ENCODE data around the gene LRRC15.

LRRC15 gene

GRCh38 chr3:194315088-194315964, 54.2 kb downstream of the LRRC15 start:
- peak; percentile 81 for DNase-seq

DNA sequence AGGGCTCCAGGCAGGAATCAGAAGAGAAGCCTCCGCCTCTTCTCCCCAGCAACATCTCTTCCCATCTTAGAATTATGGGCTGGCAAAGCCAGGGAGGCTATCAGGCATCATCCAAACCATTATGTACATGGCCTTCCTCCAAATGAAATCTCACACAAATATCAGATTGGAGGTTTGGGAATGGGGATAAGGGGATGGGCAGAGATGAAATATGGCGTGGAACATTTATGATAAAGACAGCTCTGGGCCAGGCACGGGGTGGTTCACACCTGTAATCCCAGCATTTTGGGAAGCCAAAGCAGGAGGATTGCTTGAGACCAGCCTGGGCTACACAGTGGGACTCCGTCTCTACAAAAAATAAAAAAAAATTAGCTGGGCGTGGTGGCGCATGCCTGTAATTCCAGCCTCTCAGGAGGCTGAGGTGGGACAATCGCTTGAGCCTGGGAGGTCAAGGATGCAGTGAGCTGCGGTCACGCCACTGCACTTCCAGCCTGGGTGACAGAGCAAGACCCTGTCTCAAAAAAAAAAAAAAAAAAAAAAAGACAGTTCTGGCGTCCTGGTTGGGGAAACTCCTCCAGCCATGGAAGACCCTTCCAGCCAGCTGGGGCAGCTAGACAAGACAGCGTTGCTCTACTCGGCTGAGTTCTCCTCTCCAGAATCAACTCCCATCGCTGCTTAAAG, 55.0 kb downstream of the LRRC15 start:
- DNase-seq: no peak

DNA sequence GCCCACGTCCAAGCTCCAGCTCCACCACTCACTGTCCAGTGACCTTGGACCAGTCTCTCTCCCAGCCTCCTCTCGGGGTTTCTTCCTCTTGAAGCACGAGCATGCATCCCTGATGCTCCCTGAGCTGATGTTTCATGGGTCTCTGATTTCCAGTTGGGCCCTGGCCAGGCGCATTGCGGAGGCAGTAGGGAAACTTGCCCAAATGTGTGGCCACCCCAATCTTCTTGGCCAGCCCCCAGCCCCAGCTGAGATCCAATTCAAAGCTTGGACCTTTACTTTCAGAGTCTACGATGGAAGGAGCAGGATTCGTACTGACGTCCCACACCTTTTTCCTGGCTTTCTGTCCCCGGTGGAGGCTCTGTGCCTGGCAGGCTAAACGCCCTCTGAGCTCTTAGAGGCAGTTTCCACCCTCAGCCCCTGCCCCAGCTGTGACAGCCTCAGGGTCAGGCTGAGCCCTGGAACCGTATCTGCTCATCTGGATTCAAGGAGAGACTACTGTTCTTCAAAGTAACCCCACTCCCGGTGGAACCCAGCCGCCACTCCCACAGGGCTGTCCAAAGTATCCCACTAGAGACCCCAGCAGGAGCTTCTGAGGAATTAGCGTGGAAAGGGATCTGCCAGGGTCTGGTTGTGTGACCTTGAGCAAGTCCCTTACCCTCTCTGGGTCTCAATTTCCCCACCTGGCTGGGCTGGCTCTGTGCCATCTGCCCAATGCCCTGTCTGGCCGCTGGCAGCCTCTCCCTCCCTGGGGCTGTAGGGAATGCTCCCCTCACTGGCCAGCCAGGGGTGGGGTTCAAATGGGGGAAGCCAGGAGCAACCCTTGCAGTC, 55.8 kb downstream of the LRRC15 start:
- DNase-seq: no peak

GRCh38 chr3:194312743-194313281, 56.7 kb downstream of the LRRC15 start:
- no peak for DNase-seq

- no peak for DNase-seq
Measured at GRCh38 chr3:194312186-194312742, 57.3 kb downstream of the LRRC15 start.

- no peak for DNase-seq
Measured at GRCh38 chr3:194311000-194311399, 58.5 kb downstream of the LRRC15 start.

- DNase-seq: no peak
Measured at GRCh38 chr3:194310060-194310835, 59.3 kb downstream of the LRRC15 start.

GRCh38 chr3:194308601-194309449, 60.7 kb downstream of the LRRC15 start:
- no peak for DNase-seq

DNA sequence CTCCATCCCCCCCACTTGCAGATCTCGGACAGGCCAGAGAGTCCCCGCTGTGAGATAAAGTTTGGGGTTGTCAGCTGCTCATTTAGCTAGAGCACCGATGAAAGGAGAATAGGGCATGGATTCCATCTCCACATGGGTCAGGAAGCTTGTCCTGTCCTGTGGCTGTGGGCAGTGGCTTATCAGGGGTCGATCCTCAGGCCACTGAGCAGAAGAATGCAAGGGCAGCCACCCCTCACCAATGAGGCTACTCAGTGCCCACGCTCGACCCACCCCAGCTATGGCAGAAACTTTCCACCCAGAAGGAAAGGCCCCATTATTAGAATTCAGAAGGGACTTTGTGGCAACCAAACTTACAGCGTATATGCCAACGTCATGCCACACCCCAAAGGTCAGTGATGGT, 61.7 kb downstream of the LRRC15 start:
- DNase-seq: no peak

DNA sequence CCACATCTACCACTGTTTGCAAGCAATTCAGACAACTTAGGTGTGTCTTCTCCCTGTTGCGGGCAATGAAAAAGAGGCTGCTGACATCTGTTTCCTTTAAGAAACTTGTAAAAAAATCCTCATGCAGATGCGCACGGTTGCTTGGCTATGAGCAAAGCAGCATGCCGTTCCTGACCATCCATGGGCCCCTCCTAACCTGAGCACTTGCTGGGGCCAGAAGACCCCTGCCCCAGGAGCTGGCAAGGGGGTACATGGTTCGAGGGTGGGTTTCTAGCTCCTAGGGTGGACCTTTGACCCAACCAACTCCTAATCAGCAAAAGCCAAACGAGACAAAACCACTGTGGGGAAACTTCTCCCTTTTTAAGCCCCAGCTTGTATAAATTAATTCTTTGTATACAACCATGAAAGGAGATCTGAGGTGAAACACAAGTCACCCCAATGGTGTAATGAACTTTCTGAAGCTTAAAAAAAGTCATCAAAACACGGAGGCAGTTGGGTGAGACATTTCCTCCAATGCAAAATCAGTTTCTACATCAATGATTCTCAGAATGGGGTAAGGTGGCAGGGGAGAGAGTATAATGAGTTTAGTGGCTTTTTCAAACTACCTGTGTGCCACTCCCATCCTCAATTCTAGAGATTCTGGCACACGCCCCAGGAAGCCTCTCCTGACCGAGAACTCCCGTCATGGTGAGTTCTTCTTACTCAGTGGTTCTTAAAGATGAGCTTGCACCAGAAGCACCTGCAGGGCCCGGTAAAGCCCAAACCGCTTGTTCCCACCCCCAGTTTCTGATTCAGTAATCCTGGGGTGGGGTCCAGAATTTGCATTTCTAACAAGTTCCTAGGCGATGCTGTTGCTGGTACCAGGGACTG, 62.5 kb downstream of the LRRC15 start:
- no peak for DNase-seq

GRCh38 chr3:194306109-194306686, 63.3 kb downstream of the LRRC15 start:
- no peak for DNase-seq

GRCh38 chr3:194305356-194306108, 64.0 kb downstream of the LRRC15 start:
- no peak for DNase-seq
